DMS53 treated with DMSO at 0.1 percent for 48 hours (cell line): ENCODE measurements around the gene KRTAP19-6.

Source experiments
- DNase-seq: peaks from one replicate; lab custom pipeline; 2025; ENCODE audit not compliant: unreplicated experiment; lab: John Stamatoyannopoulos, UW

The KRTAP19-6 gene, protein sequence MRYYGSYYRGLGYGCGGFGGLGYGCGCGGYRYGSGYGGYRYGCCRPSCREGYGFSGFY

DNA sequence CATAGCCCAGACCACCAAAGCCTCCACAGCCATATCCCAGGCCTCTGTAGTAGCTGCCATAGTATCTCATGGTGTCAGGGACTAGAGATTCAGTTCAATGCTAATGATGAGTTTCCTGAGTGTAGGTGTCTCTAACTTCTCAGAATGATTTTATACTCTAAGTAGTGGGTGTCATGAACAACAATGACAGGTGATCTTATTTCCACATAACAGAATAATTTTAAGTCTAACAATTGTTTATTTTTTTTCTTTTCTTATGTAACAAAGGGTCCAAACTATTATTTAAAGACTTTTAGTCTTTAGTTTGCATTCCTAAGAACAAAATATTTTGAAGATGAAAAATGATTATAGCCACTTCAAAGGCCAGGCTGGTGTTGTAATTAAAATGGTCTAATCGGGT is at the start of gene KRTAP19-6:
KRTAP19-6 (minus strand) TSS at position 101 of the 400 bp plus-strand sequence; CDS start at position 70, 31 bp downstream.
- no peak for DNase-seq

DNA sequence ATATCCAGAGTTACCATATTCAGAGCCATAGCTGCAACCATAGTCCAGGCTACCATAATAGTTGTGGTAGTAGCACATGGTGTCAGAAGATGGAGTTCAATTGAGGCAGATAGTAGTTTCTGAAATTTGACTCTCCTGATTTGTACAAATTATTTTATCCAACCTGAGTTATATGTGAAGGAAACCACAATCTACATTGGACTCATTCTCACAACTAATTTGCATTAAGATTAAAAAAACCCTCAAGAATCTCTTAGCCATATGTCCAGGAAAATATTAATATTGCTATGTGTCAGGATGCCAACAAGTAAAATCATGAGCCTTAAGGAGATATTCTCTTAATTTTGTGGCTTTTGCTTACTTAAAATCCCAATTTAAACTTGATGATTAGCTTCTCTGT is 48.6 kb upstream of the KRTAP19-6 start, which contains the start of gene KRTAP22-2:
KRTAP22-2 (minus strand) TSS at position 101 of the 400 bp plus-strand sequence.
- DNase-seq, result no peak

DNA sequence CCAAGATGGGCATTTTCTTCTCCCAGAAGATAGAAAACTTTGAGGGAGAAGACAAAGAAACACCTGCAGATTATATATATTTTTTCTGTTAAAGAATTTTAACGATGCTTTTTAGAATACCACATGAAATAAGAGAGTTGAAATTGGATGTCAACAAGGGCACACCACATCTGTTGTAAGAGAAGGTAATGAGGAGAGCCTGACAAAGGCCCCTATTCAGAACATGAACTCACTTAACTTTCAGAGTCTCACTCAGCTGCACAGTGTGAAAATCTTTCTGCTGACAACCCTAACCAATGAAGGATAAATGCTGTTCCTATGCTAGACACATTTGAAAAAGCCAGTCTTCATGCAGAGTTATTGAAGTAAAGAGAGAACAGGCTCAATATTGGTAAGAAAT is 41.2 kb upstream of the KRTAP19-6 start:
- no peak for DNase-seq

DNA sequence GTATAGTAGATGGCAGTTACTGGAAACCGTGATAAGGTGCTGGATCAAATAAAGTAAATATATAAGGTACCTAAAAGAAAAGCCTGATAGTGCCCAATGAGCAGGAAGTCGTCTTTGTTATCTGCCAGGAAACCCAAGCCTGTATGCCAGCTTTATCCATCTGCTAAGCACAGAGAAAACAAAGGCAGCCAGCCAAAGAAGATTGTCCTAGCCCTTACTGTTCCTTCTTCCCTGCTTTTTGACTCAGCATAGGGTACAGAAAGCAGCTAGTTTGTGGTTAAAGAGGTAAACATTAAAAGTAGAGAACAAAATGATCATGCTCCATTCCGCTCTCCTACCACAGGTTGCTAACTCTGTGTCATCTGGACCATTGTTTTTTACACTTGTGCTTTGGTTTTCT is 38.5 kb upstream of the KRTAP19-6 start:
- DNase-seq, result no peak

DNA sequence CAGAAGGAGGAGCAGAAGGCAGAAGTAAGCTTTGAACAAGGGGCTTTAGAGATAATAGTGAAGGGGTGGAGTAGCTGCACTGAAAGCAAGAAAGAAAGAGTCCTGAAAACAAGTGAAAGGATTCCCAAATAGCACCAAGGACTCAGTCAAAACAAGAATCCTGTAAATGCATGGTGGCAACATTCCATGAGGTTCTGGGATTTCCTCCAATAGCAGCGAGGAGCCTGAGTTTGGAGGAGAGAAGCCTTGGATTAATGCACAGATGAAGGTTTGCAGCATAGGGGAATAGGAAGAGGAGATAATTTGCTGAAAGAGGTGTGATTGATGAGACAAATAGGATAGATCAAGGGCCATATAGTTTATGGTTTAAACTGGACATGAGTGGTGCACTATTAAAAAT is 37.7 kb upstream of the KRTAP19-6 start:
- no peak for DNase-seq

DNA sequence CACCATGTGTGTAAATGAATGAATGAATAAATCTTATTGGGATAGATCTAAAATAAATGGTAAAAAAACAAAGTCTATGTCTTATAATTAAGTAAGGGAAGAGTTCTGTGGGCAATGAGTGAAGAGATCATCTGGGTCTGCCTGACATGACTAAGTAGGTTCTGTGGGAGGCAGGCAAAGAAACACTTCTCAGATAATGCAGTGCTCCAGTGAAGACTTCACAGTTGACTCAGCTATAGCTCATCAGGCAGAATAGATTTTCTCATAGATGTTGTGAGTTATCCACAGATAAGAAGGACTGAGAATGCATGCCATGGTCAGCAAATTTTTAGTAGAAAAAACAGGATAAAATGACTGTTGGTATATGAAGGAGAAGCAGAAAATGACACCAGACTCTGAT is 36.1 kb upstream of the KRTAP19-6 start:
- DNase-seq, result no peak

DNA sequence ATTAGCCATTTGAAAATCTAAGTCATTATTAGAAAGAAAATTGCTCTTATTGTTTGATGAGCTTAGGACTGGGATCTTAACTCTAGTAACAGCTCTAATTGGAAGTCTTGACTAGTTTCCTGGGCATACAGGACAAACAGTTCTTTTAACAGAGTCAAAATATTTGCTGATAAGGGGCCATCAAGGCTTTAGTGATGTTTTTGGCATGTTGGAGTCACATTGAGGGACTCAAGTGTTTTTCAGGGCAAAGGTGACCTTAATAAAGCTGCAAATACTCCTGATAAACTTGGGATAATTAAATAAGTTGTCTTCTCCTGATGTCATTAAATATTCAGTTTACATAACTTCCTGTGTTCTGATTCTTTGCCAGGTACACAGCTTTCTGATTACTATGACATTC is 26.0 kb upstream of the KRTAP19-6 start:
- DNase-seq, result no peak

DNA sequence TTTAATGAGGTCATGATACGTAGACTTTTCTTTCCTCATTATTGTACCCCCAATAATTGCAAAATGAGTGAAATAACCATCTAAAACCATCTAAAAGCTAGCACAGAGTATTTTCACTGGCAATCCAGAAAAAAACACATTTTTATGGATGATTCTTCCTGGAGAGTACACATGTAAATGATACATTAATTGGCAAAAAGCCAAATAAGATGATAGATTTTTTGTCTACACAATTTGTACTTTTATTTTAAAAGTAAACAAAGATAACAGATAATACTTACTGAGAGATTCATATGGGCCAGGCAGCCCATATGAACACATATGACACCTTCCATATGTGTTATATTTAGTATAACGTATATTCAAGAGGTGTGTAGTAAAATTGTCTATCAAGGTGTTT is 22.0 kb upstream of the KRTAP19-6 start:
- no peak for DNase-seq

DNA sequence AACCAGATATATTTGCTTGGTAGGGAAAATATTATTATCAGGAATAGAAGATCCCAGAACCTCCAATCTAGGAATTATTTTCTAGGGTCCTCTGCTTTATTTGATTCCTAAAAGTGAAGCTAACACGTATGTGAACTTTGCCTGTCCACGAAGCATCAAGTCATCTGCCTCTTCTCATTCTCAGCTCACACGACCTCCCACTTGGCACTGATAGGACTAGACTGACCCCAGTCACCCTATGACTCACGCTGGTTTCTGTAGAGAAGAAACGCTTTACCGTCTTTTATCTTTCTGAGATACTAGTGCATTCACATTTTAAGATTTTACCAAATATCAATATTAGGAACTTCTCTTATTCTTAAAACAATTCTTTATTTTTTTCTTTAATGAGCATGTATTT is 21.4 kb upstream of the KRTAP19-6 start:
- no peak for DNase-seq

DNA sequence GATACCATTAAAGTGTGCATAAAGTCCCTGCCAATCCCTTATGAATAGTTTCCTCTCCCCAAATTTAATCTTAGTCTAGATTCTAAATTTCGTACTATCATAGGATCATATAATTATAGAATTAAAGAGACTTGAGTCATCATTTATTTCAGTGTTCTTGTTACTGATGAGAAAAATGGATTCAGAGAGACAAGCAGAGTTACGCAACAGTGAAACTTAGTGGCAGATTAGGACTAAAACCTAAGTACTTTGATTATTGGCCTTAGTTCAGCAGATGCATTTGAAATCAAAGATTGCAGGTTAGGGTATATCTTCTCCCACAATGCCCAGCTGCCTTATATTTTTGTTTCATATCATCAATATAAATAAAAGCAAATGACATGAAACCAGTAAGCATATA is 20.3 kb upstream of the KRTAP19-6 start:
- no peak for DNase-seq

DNA sequence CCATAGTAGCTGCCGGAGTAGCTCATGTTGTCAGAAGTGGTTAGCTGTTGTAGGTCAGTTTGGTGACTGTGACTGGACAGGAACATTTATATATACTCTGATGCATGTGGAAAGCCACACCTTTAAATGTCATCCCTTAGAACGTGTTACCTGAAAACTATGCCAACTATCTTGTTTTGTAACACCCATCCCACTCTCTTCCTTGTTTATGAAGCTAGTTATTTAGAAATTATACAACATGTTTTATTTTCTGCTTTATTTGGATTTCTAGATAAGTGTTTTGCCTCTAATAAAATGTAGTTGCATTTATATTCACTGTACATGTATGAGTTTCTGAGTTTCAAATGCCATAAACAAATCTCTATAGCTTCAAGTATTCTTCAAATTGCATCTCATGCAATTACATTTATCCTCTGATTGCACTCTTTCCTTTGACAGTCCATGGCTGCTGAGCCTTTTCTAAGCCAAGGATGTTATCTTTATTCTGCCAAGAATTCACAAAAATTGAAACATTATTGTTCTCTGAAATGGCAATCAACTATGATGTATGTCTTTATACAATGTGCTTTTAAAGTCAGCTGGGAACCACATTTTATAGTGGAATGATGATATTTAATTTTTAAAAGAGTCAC is 19.7 kb upstream of the KRTAP19-6 start, which contains the start of gene KRTAP19-7:
KRTAP19-7 (minus strand) TSS at position 51 of the 632 bp plus-strand sequence; CDS start at position 26, 25 bp downstream.
- DNase-seq, result no peak

DNA sequence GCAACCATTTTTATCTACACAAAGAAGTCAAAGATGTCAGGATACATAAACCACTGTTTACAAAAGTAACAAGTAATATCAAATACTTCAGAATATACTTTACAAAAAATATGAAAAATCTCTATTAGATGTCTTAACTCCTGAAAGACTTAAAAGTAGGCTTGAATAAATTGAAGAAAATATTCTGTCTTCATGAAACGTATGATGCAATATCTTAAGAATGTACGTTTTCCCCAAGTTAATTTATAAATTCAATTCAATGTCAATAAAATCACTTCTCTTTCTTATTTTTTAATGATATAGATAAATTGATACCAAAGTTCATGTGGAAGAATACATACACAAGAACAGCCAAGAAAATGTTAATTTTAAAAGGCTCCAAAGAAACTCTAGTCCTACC is 13.4 kb upstream of the KRTAP19-6 start:
- no peak for DNase-seq

DNA sequence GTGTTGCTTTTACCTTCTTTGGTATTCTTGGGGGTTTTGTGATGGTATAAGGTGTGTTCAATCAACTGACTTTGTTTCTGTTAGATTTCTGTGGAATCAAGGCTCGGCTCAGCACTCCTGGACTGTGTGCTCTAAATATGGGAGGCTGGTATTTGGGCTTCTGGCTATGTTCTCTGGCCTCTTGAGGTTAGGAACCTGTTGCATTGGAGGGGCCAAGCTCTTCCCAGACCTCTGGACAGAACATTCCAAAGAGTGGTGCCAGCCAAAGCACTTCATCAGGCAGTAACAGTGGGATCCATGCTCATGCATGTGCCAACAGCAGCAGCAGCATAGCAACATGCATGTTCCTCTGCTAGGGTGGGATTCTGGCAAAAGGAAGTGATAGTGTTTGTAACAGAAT is 11.1 kb upstream of the KRTAP19-6 start:
- DNase-seq, result no peak

DNA sequence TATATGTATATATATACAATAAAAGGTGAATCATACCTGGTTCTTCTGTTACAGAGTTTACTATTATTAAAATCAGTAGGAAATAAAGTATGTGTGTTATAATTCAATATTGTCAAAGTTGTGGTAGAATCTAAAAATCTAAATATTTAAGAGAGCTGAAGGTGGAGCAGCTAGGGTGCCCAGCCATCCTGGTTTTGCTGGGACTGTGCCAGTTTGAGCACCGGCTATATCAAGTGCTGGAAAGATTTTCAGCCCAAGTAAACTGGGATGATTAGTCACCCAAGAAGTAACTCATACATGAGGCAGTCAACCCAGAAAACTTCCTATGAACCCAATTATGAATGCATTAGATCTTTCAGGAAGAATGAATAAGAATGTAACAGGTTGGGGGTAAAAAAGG is 22.8 kb downstream of the KRTAP19-6 start:
- no peak for DNase-seq

DNA sequence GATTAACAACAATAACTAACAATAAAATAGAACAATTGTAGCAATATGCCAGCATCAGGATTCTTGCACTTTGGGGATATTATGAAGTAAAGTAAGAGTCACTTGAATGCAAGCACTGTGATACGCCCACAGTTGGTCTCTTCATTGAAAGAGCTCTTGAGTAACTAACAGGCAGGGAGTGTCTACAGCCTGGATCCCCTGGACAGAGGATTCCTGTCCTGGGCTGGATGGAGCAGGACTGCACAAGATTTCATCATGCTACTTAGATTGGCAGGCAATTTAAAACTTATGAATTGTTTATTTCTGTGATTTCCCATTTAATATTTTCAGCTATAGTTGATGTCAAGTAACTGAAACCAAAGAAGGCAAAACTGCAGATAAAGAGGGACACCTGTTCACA is 26.0 kb downstream of the KRTAP19-6 start:
- no peak for DNase-seq

DNA sequence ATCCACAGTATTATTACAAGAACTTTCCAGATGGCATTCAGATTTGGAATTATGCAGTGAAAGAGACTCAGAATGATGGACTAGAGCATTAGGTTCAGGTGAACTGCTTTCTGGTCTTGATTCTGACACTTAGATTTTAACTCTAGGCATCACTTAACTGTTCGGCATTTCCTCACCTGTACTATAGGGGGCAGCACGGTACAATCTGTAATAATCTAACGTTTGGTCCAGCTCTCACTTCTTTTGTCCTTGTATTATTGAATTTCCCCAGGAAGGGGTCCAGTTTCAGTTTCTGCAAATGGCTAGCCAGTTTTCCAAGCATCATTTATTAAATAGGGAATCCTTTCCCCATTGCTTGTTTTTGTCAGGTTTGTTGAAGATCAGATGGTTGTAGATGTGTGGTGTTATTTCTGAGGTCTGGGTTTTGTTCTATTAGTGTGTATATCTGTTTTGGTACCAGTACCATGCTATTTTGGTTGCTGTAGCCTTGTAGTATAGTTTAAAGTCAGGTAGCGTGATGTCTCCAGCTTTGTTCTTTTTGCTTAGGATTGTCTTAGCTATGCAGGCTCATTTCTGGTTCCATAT is 36.0 kb downstream of the KRTAP19-6 start:
- DNase-seq, result peak; percentile 45

DNA sequence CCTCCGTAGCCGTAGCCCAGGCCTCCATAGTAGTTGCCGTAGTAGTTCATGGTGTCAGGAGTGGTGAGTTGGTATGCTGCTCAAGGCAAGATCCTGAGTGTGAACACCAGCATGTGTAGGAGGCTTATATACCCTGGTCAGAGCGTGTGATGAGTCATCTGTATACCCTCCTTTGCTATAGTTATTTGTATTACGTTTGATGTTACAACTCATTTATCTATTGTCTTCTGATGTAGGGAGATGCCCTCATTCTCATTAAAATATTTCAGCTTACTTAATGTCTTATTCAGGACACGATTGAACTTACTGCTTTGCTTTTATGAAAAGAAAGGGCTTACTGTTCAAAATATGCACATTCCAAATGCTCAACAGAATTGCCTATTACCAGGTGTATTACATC is 39.6 kb downstream of the KRTAP19-6 start, which contains the start of gene KRTAP19-5:
KRTAP19-5 (minus strand) TSS at position 101 of the 400 bp plus-strand sequence; CDS start at position 50, 51 bp downstream.
- no peak for DNase-seq

DNA sequence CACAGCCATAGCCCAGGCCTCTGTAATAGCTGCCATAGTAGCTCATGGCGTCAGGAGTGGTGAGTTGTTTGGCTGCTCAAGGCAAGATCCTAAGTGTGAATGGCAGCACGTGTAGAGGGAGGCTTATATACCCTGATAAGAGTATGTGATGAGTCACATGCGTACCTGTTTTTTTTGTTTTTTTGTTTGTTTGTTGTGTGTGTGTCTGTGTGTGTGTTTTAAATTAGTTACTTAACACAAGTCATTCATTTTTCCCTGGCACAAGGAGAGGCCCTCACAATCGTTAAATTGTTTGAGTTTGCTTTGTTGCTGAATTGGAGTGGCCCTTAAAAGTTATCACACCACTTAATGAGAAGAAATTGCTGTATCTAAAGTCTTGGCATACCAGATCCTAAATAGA is 44.6 kb downstream of the KRTAP19-6 start, which contains the start of gene KRTAP19-4:
KRTAP19-4 (minus strand) TSS at position 101 of the 400 bp plus-strand sequence; CDS start at position 46, 55 bp downstream.
- no peak for DNase-seq

DNA sequence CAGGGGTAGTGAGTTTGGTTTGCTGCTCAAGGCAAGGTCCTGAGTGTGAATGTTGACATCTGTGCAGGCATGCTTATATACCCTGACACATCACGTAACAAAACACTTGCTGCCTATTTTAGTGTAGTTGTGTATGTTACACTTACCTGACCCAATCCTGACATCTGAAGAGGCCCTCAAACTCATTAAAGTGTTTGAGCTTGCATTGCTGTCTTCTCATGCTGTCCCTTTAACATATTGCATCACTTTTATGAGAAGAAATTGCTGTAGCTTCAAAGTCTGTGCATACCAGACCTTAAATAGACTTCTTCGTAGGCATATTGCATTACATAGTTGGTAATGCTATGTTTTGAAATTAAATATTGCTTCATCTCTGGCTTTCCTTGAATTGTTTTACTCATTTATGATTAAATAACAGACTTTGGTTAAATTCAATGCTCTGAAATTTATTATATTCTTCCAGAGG is 49.7 kb downstream of the KRTAP19-6 start, which contains the start of gene KRTAP19-3:
KRTAP19-3 (minus strand) TSS at position 51 of the 466 bp plus-strand sequence. CDS start 56 bp downstream, outside the sequence.
- DNase-seq, result no peak
